ENCODE measurements around the gene AP1AR.

GRCh38 chr4:112277705-112278448 lies 46.3 kb downstream of the AP1AR start:
- TF ChIP-seq POLR2A (IDR thresholded peaks at IDR 0.05; ENCODE audit: low read length) (no peak), GATA1 (IDR thresholded peaks at IDR 0.05; ENCODE audit: low read depth, low read length) (no peak)

Measured in erythroblast (primary cell).